Keratinocyte (primary cell): ENCODE results near the gene PKD1. TPM values are rescaled to one million over a fixed set of nuclear protein-coding genes. Genes with fewer than 3 reads are reported as not detected.
A peak's percentile ranks its signal among the peaks of the same experiment; 100 is the strongest.

Experiments used
- DNase-seq: peaks from one replicate; pipeline ENCODE4 v3.0.0-alpha.2; 2011; ENCODE audit warnings: low read depth, missing footprints, low spot score
- FAIRE-seq: peaks from 2 replicates; lab custom pipeline; 2011; peaks lifted over from hg19 to GRCh38; lab: Jason Lieb, UNC
- H2AFZ ChIP-seq: 2 replicates; pipeline ENCODE4 v1.6.0; 2012; ENCODE audit warnings: low read length, control low read depth, inconsistent platforms; ENCODE audit not compliant: control insufficient read depth
- H3K27ac ChIP-seq: 2 replicates; pipeline ENCODE4 v1.5.1; 2011; ENCODE audit warnings: low read length; ENCODE audit not compliant: control insufficient read depth, insufficient read depth
- H3K27me3 ChIP-seq: 3 replicates; pipeline ENCODE4 v1.6.0; 2011; ENCODE audit warnings: low read length; ENCODE audit not compliant: control insufficient read depth, insufficient read depth; ENCODE audit errors: extremely low read depth
- H3K36me3 ChIP-seq, 2 experiments: 2 replicates in 1 of 2; 3 replicates in 1 of 2; pipeline ENCODE4 v1.5.1; 2011; ENCODE audit warnings: low read length in 2 of 2, mild to moderate bottlenecking in 1 of 2; ENCODE audit not compliant: control insufficient read depth in 2 of 2, insufficient read depth in 2 of 2; ENCODE audit errors: extremely low read depth in 1 of 2
- H3K4me1 ChIP-seq: 3 replicates; pipeline ENCODE4 v1.5.1; 2011; ENCODE audit warnings: low read length; ENCODE audit not compliant: control insufficient read depth, insufficient read depth; ENCODE audit errors: extremely low read depth
- H3K4me2 ChIP-seq: 3 replicates; pipeline ENCODE4 v1.6.0; 2011; ENCODE audit warnings: low read depth, low read length; ENCODE audit not compliant: control insufficient read depth, insufficient read depth; ENCODE audit errors: extremely low read depth
- H3K4me3 ChIP-seq, 3 experiments: fragments of 200-600 bp in 1 of 3; sonication (generic) in 1 of 3; 2 replicates in 2 of 3; 3 replicates in 1 of 3; pipeline ENCODE4 v1.5.1; 2011 to 2016; ENCODE audit warnings: low read length in 3 of 3, mild to moderate bottlenecking in 3 of 3, control low read depth in 2 of 3, inconsistent platforms in 1 of 3, low read depth in 1 of 3, mixed read lengths in 1 of 3, mixed run types in 1 of 3, moderate library complexity in 1 of 3; ENCODE audit not compliant: control insufficient read depth in 2 of 3, insufficient read depth in 2 of 3; ENCODE audit errors: extremely low read depth in 1 of 3
- H3K79me2 ChIP-seq: 2 replicates; pipeline ENCODE4 v1.6.0; 2012; ENCODE audit warnings: low read length; ENCODE audit not compliant: control insufficient read depth, insufficient read depth
- H3K9ac ChIP-seq: 3 replicates; pipeline ENCODE4 v1.6.0; 2011; ENCODE audit warnings: low read length; ENCODE audit not compliant: control insufficient read depth, insufficient read depth; ENCODE audit errors: extremely low read depth
- H3K9me1 ChIP-seq: 3 replicates; pipeline ENCODE4 v1.6.0; 2011; ENCODE audit warnings: low read length; ENCODE audit not compliant: control insufficient read depth, insufficient read depth; ENCODE audit errors: extremely low read depth
- H3K9me3 ChIP-seq: 2 replicates; pipeline ENCODE4 v1.5.1; 2012; ENCODE audit warnings: low read depth, low read length; ENCODE audit not compliant: control insufficient read depth
- H4K20me1 ChIP-seq: 3 replicates; pipeline ENCODE4 v1.6.0; 2011; ENCODE audit warnings: low read length; ENCODE audit not compliant: control insufficient read depth, insufficient read depth; ENCODE audit errors: extremely low read depth
- EZH2 ChIP-seq: IDR thresholded peaks from one replicate; pipeline ENCODE4 v1.6.1; 2012; ENCODE audit warnings: inconsistent platforms, mild to moderate bottlenecking, low read length, moderate library complexity
- dilution Hi-C: fragments of 300-500 bp; cut with MboI; formaldehyde crosslinking; loops from one replicate; pipeline ENCODE4 v1.7.0; 2020; ENCODE audit warnings: low sequenced_read_pairs; ENCODE audit not compliant: extremely low pct_ligation_motif_present
- polyA plus RNA-seq, 5 experiments: library from polyadenylated mRNA; depleted of rRNA in 3 of 5; stranded (reverse) in 3 of 5; stranded (forward) in 1 of 5; unstranded in 1 of 5; fragments of >200 nt; gene quantifications; 1 replicate in 1 of 5; 2 replicates in 3 of 5; 3 replicates in 1 of 5; pipeline versions ENCODE4 v1.2.1 to v1.2.3, GENCODE V29; 2011 to 2012; ENCODE audit warnings: missing spikeins in 2 of 5, low read depth in 1 of 5, low replicate concordance in 1 of 5
- TF ChIP-seq, protein P1 (sequence below), 3 experiments: IDR thresholded peaks in 1 of 3; conservative IDR thresholded peaks in 1 of 3; optimal IDR thresholded peaks in 1 of 3; 2 replicates in 2 of 3; 3 replicates in 1 of 3; pipeline versions ENCODE3 to v1.5.1; 2011; ENCODE audit warnings: low read length in 3 of 3, mild to moderate bottlenecking in 3 of 3, moderate library complexity in 2 of 3, control low read depth in 1 of 3, inconsistent platforms in 1 of 3; ENCODE audit not compliant: insufficient read depth in 2 of 3; ENCODE audit errors: extremely low read depth in 1 of 3

The PKD1 gene
- polyA plus RNA-seq, 1 donor (not counting 4 experiments of a cell fraction or from before 2014, with no cell fraction given), result 10.6 TPM

GRCh38 chr16:2088759-2089358 lies 46.8 kb downstream of the PKD1 start:
- Histone ChIP-seq H4K20me1 (peaks cover 19% of the 10 kb centered on the region), H3K9me1 (no peaks in the 10 kb centered on the region), H3K4me2 (peak overlapping the region; percentile 22), H3K79me2 (no peaks in the 10 kb centered on the region), H3K4me3 (no peak overlapping the region), H3K36me3 (peaks cover 24 to 41% of the 10 kb centered on the region in 2 experiments), H2AFZ (no peak overlapping the region), H3K9me3 (no peaks in the 10 kb centered on the region), H3K4me1 (peaks cover 29% of the 10 kb centered on the region), H3K27ac (no peak overlapping the region), H3K27me3 (no peaks in the 10 kb centered on the region), H3K9ac (no peak overlapping the region)
- TF ChIP-seq, protein P1, sequence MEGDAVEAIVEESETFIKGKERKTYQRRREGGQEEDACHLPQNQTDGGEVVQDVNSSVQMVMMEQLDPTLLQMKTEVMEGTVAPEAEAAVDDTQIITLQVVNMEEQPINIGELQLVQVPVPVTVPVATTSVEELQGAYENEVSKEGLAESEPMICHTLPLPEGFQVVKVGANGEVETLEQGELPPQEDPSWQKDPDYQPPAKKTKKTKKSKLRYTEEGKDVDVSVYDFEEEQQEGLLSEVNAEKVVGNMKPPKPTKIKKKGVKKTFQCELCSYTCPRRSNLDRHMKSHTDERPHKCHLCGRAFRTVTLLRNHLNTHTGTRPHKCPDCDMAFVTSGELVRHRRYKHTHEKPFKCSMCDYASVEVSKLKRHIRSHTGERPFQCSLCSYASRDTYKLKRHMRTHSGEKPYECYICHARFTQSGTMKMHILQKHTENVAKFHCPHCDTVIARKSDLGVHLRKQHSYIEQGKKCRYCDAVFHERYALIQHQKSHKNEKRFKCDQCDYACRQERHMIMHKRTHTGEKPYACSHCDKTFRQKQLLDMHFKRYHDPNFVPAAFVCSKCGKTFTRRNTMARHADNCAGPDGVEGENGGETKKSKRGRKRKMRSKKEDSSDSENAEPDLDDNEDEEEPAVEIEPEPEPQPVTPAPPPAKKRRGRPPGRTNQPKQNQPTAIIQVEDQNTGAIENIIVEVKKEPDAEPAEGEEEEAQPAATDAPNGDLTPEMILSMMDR (optimal IDR thresholded peaks at IDR 0.05 in 1 of 3, IDR thresholded peaks at IDR 0.05 in 1 of 3, conservative IDR thresholded peaks at IDR 0.05 in 1 of 3; ENCODE audit: extremely low read depth in 1 of 3, insufficient read depth in 2 of 3, low read length in 3 of 3), result no peak
- TF ChIP-seq EZH2, result no peak
- peak; percentile 23 for FAIRE-seq
- peak; percentile 75 for DNase-seq
- dilution Hi-C loops, result no loop called here

DNA sequence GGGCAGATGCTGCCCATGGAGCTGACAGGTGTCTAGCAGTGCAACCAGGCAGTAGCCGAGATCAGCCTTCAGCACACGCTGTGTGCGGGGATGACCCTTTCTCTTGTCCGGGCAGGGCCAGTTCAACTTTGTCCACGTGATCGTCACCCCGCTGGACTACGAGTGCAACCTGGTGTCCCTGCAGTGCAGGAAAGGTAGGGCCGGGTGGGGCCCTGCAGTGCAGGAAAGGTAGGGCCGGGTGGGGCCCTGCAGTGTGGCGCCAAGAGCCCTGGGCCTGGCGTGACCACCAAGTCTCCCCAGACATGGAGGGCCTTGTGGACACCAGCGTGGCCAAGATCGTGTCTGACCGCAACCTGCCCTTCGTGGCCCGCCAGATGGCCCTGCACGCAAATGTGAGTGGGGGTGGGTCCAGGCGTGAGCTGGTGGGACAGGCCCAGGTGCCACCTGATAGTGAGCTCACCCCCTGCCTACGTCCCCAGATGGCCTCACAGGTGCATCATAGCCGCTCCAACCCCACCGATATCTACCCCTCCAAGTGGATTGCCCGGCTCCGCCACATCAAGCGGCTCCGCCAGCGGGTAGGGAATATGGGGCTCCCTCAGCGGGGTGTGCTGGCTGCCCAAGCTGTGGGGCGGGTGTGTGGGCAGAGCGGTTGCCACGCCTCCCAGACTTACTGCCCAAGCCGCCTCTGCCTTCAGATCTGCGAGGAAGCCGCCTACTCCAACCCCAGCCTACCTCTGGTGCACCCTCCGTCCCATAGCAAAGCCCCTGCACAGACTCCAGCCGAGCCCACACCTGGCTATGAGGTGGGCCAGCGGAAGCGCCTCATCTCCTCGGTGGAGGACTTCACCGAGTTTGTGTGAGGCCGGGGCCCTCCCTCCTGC lies 47.7 kb downstream of the PKD1 start:
- H3K4me3 ChIP-seq, result no peak overlapping the region
- H3K4me1 ChIP-seq, result peaks cover 29% of the 10 kb centered on the region
- H3K36me3 ChIP-seq, result peaks cover 24 to 40% of the 10 kb centered on the region in 2 experiments
- FAIRE-seq, result no peak
- peaks cover 19% of the 10 kb centered on the region for H4K20me1 ChIP-seq
- no peak overlapping the region for H3K9ac ChIP-seq
- no peak overlapping the region for H3K4me2 ChIP-seq
- dilution Hi-C loops, result no loop called here
- H3K9me1 ChIP-seq, result no peaks in the 10 kb centered on the region
- no peak for TF ChIP-seq EZH2
- TF ChIP-seq, protein P1 (optimal IDR thresholded peaks at IDR 0.05 in 1 of 3, IDR thresholded peaks at IDR 0.05 in 1 of 3, conservative IDR thresholded peaks at IDR 0.05 in 1 of 3; ENCODE audit: extremely low read depth in 1 of 3, insufficient read depth in 2 of 3, low read length in 3 of 3), result no peak
- H3K27ac ChIP-seq, result no peak overlapping the region
- DNase-seq, result no peak
- no peaks in the 10 kb centered on the region for H3K79me2 ChIP-seq
- H3K27me3 ChIP-seq, result no peaks in the 10 kb centered on the region
- no peaks in the 10 kb centered on the region for H3K9me3 ChIP-seq
- no peak overlapping the region for H2AFZ ChIP-seq
